ENCODE results near the gene HPS4.
"Not testable (repeated sequence)": the region's sequence is repeated elsewhere in the genome, so short reads cannot be mapped to it uniquely, and the experiment has no call there.

Gene HPS4

DNA sequence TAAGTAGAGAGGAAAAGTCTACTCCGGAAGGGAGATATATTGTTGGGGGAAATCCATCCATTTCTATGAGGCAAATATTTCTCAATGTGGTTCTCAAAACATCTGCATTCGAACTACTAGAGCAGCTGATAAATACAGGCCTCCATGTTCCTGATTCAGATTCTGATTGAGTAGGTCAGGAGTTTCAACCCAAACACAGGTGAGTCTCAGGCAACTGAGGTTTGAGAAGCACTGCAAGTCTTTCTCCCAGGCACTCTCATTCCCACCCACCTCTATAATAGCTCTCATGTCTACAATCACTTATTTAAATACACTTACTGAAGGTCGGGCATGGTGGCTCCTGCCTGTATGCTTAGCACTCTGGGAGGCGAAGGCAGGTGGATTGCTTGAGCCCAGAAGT is 69.2 kb downstream of the HPS4 start:
- DNase-seq (ENCODE audit: low read depth in 2 of 2) = no peak

DNA sequence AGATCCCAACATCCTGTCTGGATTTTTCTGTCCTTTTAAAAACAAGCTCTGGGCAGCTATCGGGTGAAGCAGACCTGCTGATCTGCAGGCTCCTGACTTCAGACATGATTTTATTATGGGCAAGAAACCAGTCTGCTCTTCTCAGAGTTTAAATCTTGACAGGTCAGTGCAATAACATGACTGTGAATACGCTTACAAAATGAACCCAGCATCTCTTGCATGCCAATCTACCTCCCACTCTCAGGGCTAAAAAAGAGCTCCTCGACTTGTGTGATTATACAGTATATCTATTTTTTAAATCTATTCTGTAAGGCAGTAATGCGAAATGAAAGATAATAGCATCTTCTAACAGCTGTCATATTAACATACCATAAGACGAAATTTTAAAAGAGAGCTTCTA is 73.2 kb downstream of the HPS4 start:
- DNase-seq (ENCODE audit: low read depth in 2 of 2) = no peak

DNA sequence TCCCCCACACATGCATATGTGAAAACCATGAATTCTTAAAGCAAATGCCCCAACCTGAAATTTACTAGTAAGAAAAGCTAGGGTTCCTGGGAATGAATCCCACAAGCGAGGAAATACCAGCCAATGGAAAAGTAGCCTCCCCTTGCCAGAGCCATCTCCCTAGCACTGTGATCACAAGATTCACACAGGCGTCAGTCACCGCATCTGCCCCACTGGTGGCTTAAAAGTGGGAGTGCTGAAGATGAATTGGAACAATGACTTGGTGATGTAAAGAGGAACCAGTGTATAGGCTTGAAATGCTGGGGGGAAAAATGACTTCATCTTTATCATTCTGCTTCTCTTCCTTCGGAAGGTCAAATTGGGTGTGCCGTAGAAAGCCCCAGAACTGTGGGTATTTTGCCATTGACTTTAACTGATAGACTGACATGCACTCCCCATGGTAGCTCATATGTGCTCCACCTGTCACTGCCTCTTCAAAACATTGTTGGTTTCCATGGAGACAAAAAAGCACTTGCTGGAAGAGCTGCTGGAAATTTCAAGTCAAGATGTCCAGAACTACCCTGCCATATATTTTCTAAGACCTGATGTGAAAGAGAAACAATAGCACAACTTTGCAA is 73.8 kb downstream of the HPS4 start:
- no peak for DNase-seq (ENCODE audit: low read depth in 2 of 2)

DNA sequence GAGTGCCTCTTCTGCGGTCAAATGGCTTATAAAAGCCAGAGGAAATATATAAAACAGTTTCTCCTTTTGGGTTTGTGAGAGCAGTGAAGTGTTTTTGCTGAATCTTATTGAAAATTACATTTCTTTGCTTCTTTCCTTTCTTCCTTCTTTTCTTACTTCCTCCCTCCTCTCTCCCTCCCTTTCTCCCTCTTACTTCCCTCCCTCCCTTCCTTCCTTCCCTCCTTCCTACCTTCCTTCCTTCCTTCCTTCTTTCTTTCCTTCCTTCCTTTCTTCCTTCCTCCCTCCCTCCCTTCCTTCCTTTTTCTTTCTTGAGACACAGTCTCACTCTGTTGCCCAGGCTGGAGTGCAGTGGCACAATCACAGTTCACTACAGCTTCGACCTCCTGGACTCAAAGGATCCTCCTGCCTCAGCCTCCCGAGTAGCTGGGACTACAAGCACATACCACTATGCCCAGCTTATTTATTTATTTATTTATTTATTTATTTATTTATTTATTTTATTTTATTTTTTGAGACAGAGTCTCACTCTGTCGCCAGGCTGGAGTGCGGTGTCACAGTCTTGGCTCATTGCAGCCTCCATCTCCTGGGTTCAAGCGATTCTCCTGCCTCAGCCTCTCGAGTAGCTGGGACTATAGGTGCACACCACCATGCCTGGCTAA is 74.9 kb downstream of the HPS4 start:
- DNase-seq (ENCODE audit: low read depth in 2 of 2) = not testable (repeated sequence)

DNA sequence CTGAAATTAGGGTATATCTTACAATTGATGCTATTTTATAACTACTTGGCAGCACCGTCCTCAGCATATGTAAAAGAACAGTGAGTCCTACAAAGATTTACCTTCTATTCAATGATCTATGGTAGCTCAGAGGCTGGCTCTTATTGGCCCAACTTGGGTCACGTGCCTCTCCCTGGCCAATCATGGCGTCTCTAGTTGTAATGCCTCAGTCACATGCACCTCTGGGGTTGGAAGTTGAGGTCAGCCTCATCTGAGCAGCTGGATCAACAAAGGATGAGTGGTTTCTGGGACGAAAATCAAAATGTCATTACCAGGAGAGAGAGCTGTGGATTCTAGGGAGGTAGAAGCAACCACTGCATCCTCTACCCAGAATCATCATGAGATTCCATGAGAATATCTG is 77.5 kb downstream of the HPS4 start:
- DNase-seq (ENCODE audit: low read depth in 2 of 2) = no peak

DNA sequence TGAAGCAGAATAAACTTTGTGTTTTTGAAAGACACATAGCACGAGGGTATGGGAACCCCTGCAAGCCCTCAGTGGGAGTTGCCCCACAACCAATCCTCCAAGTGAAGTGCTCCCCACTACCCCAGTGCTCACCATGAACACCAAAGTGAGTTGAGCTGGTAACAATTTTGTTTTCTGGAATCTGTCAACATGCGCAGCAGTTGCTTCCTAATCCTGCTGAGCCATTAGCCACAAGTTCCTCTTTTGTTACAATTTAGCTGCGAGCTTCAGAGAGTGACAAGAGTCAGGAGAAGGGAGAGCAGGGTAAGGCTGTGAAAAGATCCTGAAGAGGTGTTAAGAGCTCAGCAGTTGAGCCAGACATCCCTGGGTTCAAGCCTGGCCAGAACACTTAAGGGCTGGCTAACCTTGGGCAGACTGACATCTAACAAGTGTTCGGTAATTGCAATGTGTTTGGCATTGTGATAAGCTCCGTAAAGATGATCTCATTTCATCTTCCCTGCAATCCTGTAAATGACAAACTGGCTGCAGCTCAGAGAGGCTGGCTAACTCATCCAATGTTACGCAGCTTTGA is 78.6 kb downstream of the HPS4 start:
- DNase-seq (ENCODE audit: low read depth in 2 of 2) = no peak

DNA sequence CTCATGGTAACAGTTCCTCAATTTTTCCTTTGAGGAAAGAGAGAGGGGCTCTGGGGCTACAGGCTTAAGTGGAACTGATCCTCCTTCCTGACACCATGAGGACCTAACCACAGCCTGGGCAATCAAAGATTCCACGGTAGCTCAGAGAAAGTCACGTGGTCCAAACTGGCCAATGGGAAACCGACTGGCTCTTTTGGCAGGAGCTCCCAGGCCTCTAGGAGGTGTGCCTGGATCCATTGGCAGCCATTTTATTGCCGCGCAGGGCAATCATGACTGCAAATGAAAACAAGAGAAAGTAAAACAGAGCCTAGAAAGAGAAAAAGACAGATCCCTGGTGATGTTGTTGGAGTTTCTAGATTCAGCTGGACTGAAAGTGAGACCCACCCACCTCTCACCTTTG is 81.9 kb downstream of the HPS4 start:
- DNase-seq (ENCODE audit: low read depth in 2 of 2) = no peak
